HCT116 (cell line): ENCODE results near the gene WDR17. TPM values are rescaled to one million over a fixed set of nuclear protein-coding genes. Genes with fewer than 3 reads are reported as not detected.
A peak's percentile ranks its signal among the peaks of the same experiment; 100 is the strongest.

Experiments used
- ATAC-seq: fragments of 200-7000 bp; cut with Tn5 transposase; 2 replicates; pipeline ENCODE4 v1.9.1; 2020; ENCODE audit warnings: mild to moderate bottlenecking, moderate library complexity
- BruUV-seq: library from RNA; stranded (reverse); fragments of 400-500 nt; replicated peaks from 2 replicates; lab custom pipeline; 2021; lab: Mats Ljungman, UMichigan
- CTCF ChIA-PET: fragments of 300-600 bp; sonication (Branson Sonifier 250); formaldehyde crosslinking; loops from one replicate; lab custom pipeline; 2021; ENCODE audit warnings: antibody characterized with exemption; lab: Charles Lee
- POLR2A ChIA-PET: fragments of 300-600, 350-600 bp; sonication (Branson Sonifier 250); formaldehyde crosslinking; loops from one replicate; lab custom pipeline; 2021; ENCODE audit warnings: antibody characterized with exemption; lab: Charles Lee
- RAD21 ChIA-PET, 2 experiments: fragments of 300-600 bp; sonication (Branson Sonifier 250); formaldehyde crosslinking; loops; one replicate each; lab custom pipeline; 2023; ENCODE audit warnings: low total read pairs in 2 of 2; ENCODE audit not compliant: uncharacterized antibody in 2 of 2, unreplicated experiment in 2 of 2, low non-redundant PET in 1 of 2; lab: Charles Lee
- DNase-seq: peaks from one replicate; pipeline ENCODE4 v3.0.0-alpha.2; 2010; ENCODE audit warnings: low read depth, low spot score
- H2AFZ ChIP-seq: fragments of 200-600 bp; shearing (Covaris generic), sonication (generic); 2 replicates; pipeline ENCODE4 v1.6.1; 2017; ENCODE audit warnings: low read depth, mixed run types, mixed read lengths, antibody characterized with exemption, low read length; ENCODE audit not compliant: poor library complexity, severe bottlenecking
- H3K27ac ChIP-seq: 2 replicates; pipeline ENCODE4 v1.5.1; 2012; ENCODE audit warnings: low read depth, low read length
- H3K27me3 ChIP-seq: fragments of 200-600 bp; sonication (generic); 2 replicates; pipeline ENCODE4 v1.6.1; 2016; ENCODE audit warnings: mixed run types, low read length, mixed read lengths; ENCODE audit not compliant: insufficient read depth
- H3K36me3 ChIP-seq, 2 experiments: fragments of 200-500 bp in 1 of 2; fragments of 200-600 bp in 1 of 2; sonication (Bioruptor generic) in 1 of 2; sonication (generic) in 1 of 2; 2 replicates each; pipeline versions ENCODE4 v1.5.1 to v1.6.1; 2014 to 2016; ENCODE audit warnings: low read length in 2 of 2, inconsistent platforms in 1 of 2, mixed read lengths in 1 of 2, mixed run types in 1 of 2; ENCODE audit not compliant: insufficient read depth in 2 of 2, control insufficient read depth in 1 of 2
- H3K4me1 ChIP-seq, 2 experiments: fragments of 200-600 bp in 1 of 2; sonication (generic) in 1 of 2; 2 replicates each; pipeline versions ENCODE4 v1.5.1 to v1.6.1; 2012 to 2017; ENCODE audit warnings: low read length in 2 of 2, inconsistent platforms in 1 of 2, mild to moderate bottlenecking in 1 of 2, mixed read lengths in 1 of 2, mixed run types in 1 of 2, moderate library complexity in 1 of 2; ENCODE audit not compliant: insufficient read depth in 2 of 2, control insufficient read depth in 1 of 2
- H3K4me2 ChIP-seq: fragments of 200-600 bp; sonication (generic); 2 replicates; pipeline ENCODE4 v1.6.1; 2017; ENCODE audit warnings: mixed run types, low read length, mixed read lengths
- H3K4me3 ChIP-seq, 2 experiments: fragments of 200-600 bp in 1 of 2; sonication (generic) in 1 of 2; replicated peaks in 1 of 2; 2 replicates each; pipeline ENCODE4 v1.5.1; 2011 to 2016; ENCODE audit warnings: low read length in 2 of 2, control low read depth in 1 of 2, low read depth in 1 of 2, mild to moderate bottlenecking in 1 of 2, mixed read lengths in 1 of 2, mixed run types in 1 of 2
- H3K79me2 ChIP-seq: fragments of 200-600 bp; sonication (generic); 2 replicates; pipeline ENCODE4 v1.6.1; 2017; ENCODE audit warnings: mild to moderate bottlenecking, mixed run types, low read length, moderate library complexity, mixed read lengths; ENCODE audit not compliant: insufficient read depth
- H3K9ac ChIP-seq: fragments of 200-600 bp; sonication (generic); 2 replicates; pipeline ENCODE4 v1.6.1; 2016; ENCODE audit warnings: low read length, mixed read lengths
- H3K9me2 ChIP-seq: fragments of 200-600 bp; sonication (generic), shearing (Covaris generic); 2 replicates; pipeline ENCODE4 v1.6.1; 2017; ENCODE audit warnings: mixed run types, mild to moderate bottlenecking, moderate library complexity; ENCODE audit not compliant: insufficient read depth
- H3K9me3 ChIP-seq, 2 experiments: fragments of 200-500 bp in 1 of 2; fragments of 200-600 bp in 1 of 2; sonication (Bioruptor generic) in 1 of 2; sonication (generic) in 1 of 2; 2 replicates each; pipeline ENCODE4 v1.6.1; 2014 to 2017; ENCODE audit warnings: low read length in 2 of 2, mixed read lengths in 2 of 2, inconsistent platforms in 1 of 2, low read depth in 1 of 2, mild to moderate bottlenecking in 1 of 2, mixed run types in 1 of 2, moderate library complexity in 1 of 2; ENCODE audit not compliant: control insufficient read depth in 1 of 2, insufficient read depth in 1 of 2
- H4K20me1 ChIP-seq: fragments of 200-600 bp; sonication (generic), shearing (Covaris generic); 2 replicates; pipeline ENCODE4 v1.6.1; 2017; ENCODE audit warnings: mixed run types, mild to moderate bottlenecking, moderate library complexity; ENCODE audit not compliant: insufficient read depth
- CBX3 ChIP-seq: IDR thresholded peaks from 2 replicates; pipeline ENCODE4 v1.6.1; 2012; ENCODE audit warnings: low read depth
- CEBPB ChIP-seq: IDR thresholded peaks from 2 replicates; pipeline ENCODE4 v1.6.1; 2012; ENCODE audit warnings: low read depth
- CTCF ChIP-seq, 3 experiments: fragments of 200-600 bp in 1 of 3; sonication (generic) in 1 of 3; IDR thresholded peaks in 2 of 3; conservative IDR thresholded peaks in 1 of 3; 2 replicates each; pipeline ENCODE4 v1.5.1; 2012 to 2017; ENCODE audit warnings: low read depth in 2 of 3, low read length in 2 of 3, antibody characterized with exemption in 1 of 3, borderline replicate concordance in 1 of 3, control low read depth in 1 of 3, mild to moderate bottlenecking in 1 of 3, mixed read lengths in 1 of 3, mixed run types in 1 of 3, moderate library complexity in 1 of 3; ENCODE audit not compliant: insufficient read depth in 1 of 3
- EZH2 ChIP-seq: fragments of 200-600 bp; sonication (generic); IDR thresholded peaks from 2 replicates; pipeline ENCODE4 v1.6.1; 2017; ENCODE audit warnings: antibody characterized with exemption, mixed run types
- JUND ChIP-seq: IDR thresholded peaks from 2 replicates; pipeline ENCODE4 v1.6.1; 2012
- POLR2AphosphoS5 ChIP-seq: IDR thresholded peaks from 2 replicates; pipeline ENCODE4 v1.6.1; 2011; ENCODE audit warnings: mild to moderate bottlenecking, low read depth, low read length, moderate library complexity
- TCF7L2 ChIP-seq: IDR thresholded peaks from 2 replicates; pipeline ENCODE4 v1.7.0; 2011; ENCODE audit warnings: borderline replicate concordance, inconsistent platforms; ENCODE audit not compliant: insufficient read depth, insufficient read length; ENCODE audit errors: extremely low read depth
- intact Hi-C: fragments of 100-400 bp; cut with micrococcal nuclease; formaldehyde crosslinking; loops from 2 replicates; pipeline ENCODE4 v1.10.0; 2022
- total RNA-seq: library from RNA; stranded (reverse); gene quantifications from one replicate; pipeline ENCODE4 v1.2.1, GENCODE V29; 2021; ENCODE audit not compliant: unreplicated experiment

WDR17 gene
- total RNA-seq, 1 experiment from 2014 or later, result 0.20 TPM

DNA sequence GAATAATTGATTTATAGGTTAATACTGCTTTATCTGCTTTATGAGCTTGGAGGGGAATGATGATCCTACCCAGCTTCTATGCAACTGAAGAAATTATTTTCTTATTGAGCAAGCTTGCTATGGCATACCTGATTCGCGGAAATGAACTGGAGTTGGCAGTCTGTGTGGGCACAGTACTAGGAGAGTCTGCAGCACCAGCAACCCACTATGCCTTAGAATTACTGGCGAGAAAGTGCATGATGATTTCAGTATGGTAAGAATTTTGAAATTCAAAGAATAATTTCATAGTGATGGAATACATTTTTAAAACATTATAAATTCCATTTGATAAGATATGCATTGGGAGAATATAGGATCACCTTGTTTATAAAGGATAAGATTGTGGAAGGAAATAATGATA, 97.4 kb downstream of the WDR17 start:
- no peak overlapping the region for H2AFZ ChIP-seq
- no TSS peak for BruUV-seq
- TF ChIP-seq TCF7L2 (no peak), CTCF (IDR thresholded peaks at IDR 0.05 in 2 of 3, conservative IDR thresholded peaks at IDR 0.05 in 1 of 3; ENCODE audit: borderline replicate concordance in 1 of 3, insufficient read depth in 1 of 3, low read depth in 2 of 3, low read length in 2 of 3) (no peak)
- TF ChIP-seq, all 23 proteins: peak for 0
- Histone ChIP-seq H3K27ac (no peak overlapping the region), H3K4me1 (no peaks in the 10 kb centered on the region), H3K4me2 (no peak overlapping the region), H3K79me2 (no peaks in the 10 kb centered on the region), H3K4me3 (no peak overlapping the region), H3K27me3 (no peaks in the 10 kb centered on the region), H3K9me3 (no peaks in the 10 kb centered on the region), H3K9me2 (no peaks in the 10 kb centered on the region), H3K36me3 (no peaks in the 10 kb centered on the region), H4K20me1 (no peaks in the 10 kb centered on the region), H3K9ac (no peak overlapping the region)
- intact Hi-C loops, result no loop called here
- ChIA-PET POLR2A (interaction anchor here (1.2 kb wide), 1 partner anchor 10 kb away, joined by 3 read pairs; no protein-coding TSS in a partner anchor), RAD21 (no interaction called here), CTCF (no interaction called here)
- ATAC-seq (no peak), DNase-seq (no peak)

DNA sequence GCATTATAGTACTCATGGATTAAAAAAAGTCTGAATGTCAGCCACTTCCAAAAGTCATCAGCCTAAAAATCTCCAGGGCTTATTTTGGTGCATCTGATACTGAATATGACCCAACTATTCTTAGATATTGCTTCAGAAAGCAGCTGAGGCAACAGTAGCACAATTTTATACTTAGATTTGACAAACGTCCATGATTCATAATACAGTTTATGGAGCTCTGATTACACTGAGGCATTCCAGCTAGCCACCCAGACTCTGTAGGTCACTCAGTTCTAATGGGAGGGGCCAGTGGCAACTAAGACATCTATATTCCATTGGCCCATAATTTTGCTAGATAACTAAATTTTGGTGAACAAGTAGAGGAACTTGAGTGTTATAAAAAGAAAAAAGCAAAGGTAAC, 119.4 kb downstream of the WDR17 start:
- DNase-seq (no peak), ATAC-seq (no peak)
- no peak overlapping the region for H3K9ac ChIP-seq
- CTCF ChIA-PET, result no interaction called here
- H2AFZ ChIP-seq, result peak overlapping the region; percentile 77
- no peak overlapping the region for H3K4me3 ChIP-seq
- TF ChIP-seq CBX3 (no peak), CEBPB (peak; percentile 51), TCF7L2 (no peak), EZH2 (no peak), JUND (no peak), POLR2AphosphoS5 (no peak)
- intact Hi-C loops, result no loop called here
- no peaks in the 10 kb centered on the region for H3K9me3 ChIP-seq
- H3K79me2 ChIP-seq, result no peaks in the 10 kb centered on the region
- POLR2A ChIA-PET, result no interaction called here
- no peaks in the 10 kb centered on the region for H4K20me1 ChIP-seq
- no peaks in the 10 kb centered on the region for H3K27me3 ChIP-seq
- no TSS peak for BruUV-seq
- H3K4me1 ChIP-seq, result peaks cover 0 to 19% of the 10 kb centered on the region in 2 experiments; a peak in 2 of 4 replicates
- H3K36me3 ChIP-seq, result no peaks in the 10 kb centered on the region
- no peaks in the 10 kb centered on the region for H3K9me2 ChIP-seq
- RAD21 ChIA-PET, result no interaction called here
- no peak overlapping the region for H3K4me2 ChIP-seq
- H3K27ac ChIP-seq, result no peak overlapping the region
